A549 (cell line): Measurements from ENCODE around the gene LRRC1.

ENCODE experiments used
- BCL3 ChIP-seq: fragments of >200 bp; sonication (Bioruptor Twin); formaldehyde crosslinking; IDR thresholded peaks from 3 replicates; pipeline ENCODE4 v1.6.1; 2016
- CEBPB ChIP-seq, 2 experiments: fragments of >200 bp in 1 of 2; sonication (Bioruptor Twin) in 1 of 2; formaldehyde crosslinking in 1 of 2; IDR thresholded peaks; 2 replicates each; pipeline ENCODE4 v1.6.1; 2012 to 2016
- CTCF ChIP-seq: fragments of >200 bp; sonication (Bioruptor Twin); formaldehyde crosslinking; IDR thresholded peaks from 3 replicates; pipeline ENCODE4 v1.5.1; 2016
- HMGXB4 ChIP-seq: fragments of 250-450 bp; sonication (Bioruptor Pico); IDR thresholded peaks from 2 replicates; pipeline ENCODE4 v1.5.0; 2021; ENCODE audit warnings: mild to moderate bottlenecking, moderate library complexity, borderline replicate concordance
- MAX ChIP-seq: IDR thresholded peaks from 2 replicates; pipeline ENCODE4 v1.6.1; 2012
- PBX3 ChIP-seq: IDR thresholded peaks from 2 replicates; pipeline ENCODE4 v1.6.1; 2012
- POLR2A ChIP-seq: IDR thresholded peaks from 2 replicates; pipeline ENCODE4 v1.6.1; 2012; ENCODE audit warnings: mild to moderate bottlenecking, low read length
- POLR2AphosphoS2 ChIP-seq: conservative IDR thresholded peaks from 2 replicates; pipeline ENCODE4 v1.6.1; 2012; ENCODE audit warnings: low read length, improper control_type of control experiment, inconsistent platforms
- RNF2 ChIP-seq: fragments of 200-600 bp; sonication (generic); IDR thresholded peaks from 2 replicates; pipeline ENCODE4 v1.6.1; 2016; ENCODE audit warnings: low read depth, mild to moderate bottlenecking, antibody characterized with exemption, moderate library complexity, borderline replicate concordance
- USF2 ChIP-seq: fragments of 450-650 bp; IDR thresholded peaks from 2 replicates; pipeline ENCODE4 v1.6.1; 2014; ENCODE audit warnings: antibody characterized with exemption
- ZNF302 ChIP-seq: fragments of 250-450 bp; sonication (Bioruptor Pico); IDR thresholded peaks from 2 replicates; pipeline ENCODE4 v1.9.0; 2021; ENCODE audit warnings: inconsistent platforms, mild to moderate bottlenecking, moderate library complexity

- TF ChIP-seq MAX = no peak
- TF ChIP-seq CTCF = no peak
- TF ChIP-seq PBX3 = no peak
- TF ChIP-seq POLR2AphosphoS2 = no peak
- no peak for TF ChIP-seq USF2
- no peak for TF ChIP-seq POLR2A
- TF ChIP-seq HMGXB4 (CRISPR knock-in tag) = no peak
- TF ChIP-seq RNF2 = no peak
- TF ChIP-seq ZNF302 (CRISPR knock-in tag) = no peak
- TF ChIP-seq CEBPB (IDR thresholded peaks at IDR 0.05) = no peak
- TF ChIP-seq BCL3 = no peak
Observed at GRCh38 chr6:53750052-53750650, 44.7 kb upstream of the LRRC1 start.
